Ovary (tissue), 9 donors: ENCODE measurements around the gene TLX2. TPM values are rescaled to one million over a fixed set of nuclear protein-coding genes. Genes with fewer than 3 reads are reported as not detected.
A peak's percentile ranks its signal among the peaks of the same experiment; 100 is the strongest.

Source experiments
- DNase-seq, 5 donors: peaks; one replicate each; pipeline ENCODE4 v3.0.0-alpha.2; 2019 to 2020
- H3K27ac ChIP-seq, 2 donors: fragments of 200-600 bp; one replicate each; pipeline versions ENCODE4 v1.5.1 to v1.8.0; 2019 to 2022
- H3K27me3 ChIP-seq: fragments of 200-600 bp; one replicate; pipeline ENCODE4 v1.8.0; 2022
- H3K36me3 ChIP-seq: fragments of 200-600 bp; sonication (generic); one replicate; pipeline ENCODE4 v1.5.1; 2019
- H3K4me1 ChIP-seq: one replicate; pipeline ENCODE4 v1.8.1; 2013; ENCODE audit warnings: mild to moderate bottlenecking, moderate library complexity; ENCODE audit not compliant: insufficient read depth
- H3K4me3 ChIP-seq: fragments of 200-600 bp; sonication (generic); one replicate; pipeline ENCODE4 v1.5.1; 2017
- H3K9me3 ChIP-seq, 2 donors: fragments of 200-600 bp in 1 of 2; sonication (generic) in 1 of 2; one replicate each; pipeline versions ENCODE4 v1.5.1 to v1.8.1; 2013 to 2019; ENCODE audit warnings: mild to moderate bottlenecking in 1 of 2, moderate library complexity in 1 of 2
- EP300 ChIP-seq: sonication (generic); formaldehyde crosslinking; IDR thresholded peaks from one replicate; pipeline ENCODE4 v1.6.1; 2017; ENCODE audit warnings: antibody characterized with exemption
- POLR2A ChIP-seq: fragments of 450-650 bp; IDR thresholded peaks from one replicate; pipeline ENCODE4 v1.6.1; 2017; ENCODE audit warnings: antibody characterized with exemption, mild to moderate bottlenecking, moderate library complexity
- WGBS, 3 donors: extraction: QIAGEN DNeasy Blood & Tissue Kit in 1 of 3; methylation state at CpG; one replicate each; pipeline versions ENCODE4 v1.1.5 to v1.1.7; 2013 to 2017; 5-methylcytosine and 5-hydroxymethylcytosine counted together
- intact Hi-C, 4 donors: fragments of 100-400 bp; cut with DNase I; formaldehyde crosslinking; loops; one replicate each; pipeline versions ENCODE4 v1.11.0 to v1.15.1; 2022 to 2023
- polyA plus RNA-seq, 2 donors: library from polyadenylated mRNA; stranded (reverse); fragments of 200-250 nt in 1 of 2; fragments of 350-450 nt in 1 of 2; fragmentation: Illumina TruSeq in 1 of 2; extraction: RNeasy Lipid Tissue Mini Kit (QIAGEN cat#74804) in 1 of 2; gene quantifications; one replicate each; pipeline ENCODE4 v1.2.3, GENCODE V29; 2013 to 2014
- total RNA-seq, 7 donors: library from RNA; depleted of rRNA in 2 of 7; stranded (reverse); fragments of >200 nt in 2 of 7; fragmentation: NEBNext Ultra II Directional in 3 of 7; extraction: Animal tissue kit (Norgen Biotek cat#: 25700) in 3 of 7; gene quantifications; one replicate each; pipeline versions ENCODE4 v1.1.0 to v1.2.4, GENCODE V29; 2016 to 2023
- TF ChIP-seq, protein P1 (sequence below), 3 donors: fragments of 450-650 bp in 2 of 3; fragments of 200-600 bp in 1 of 3; IDR thresholded peaks; one replicate each; pipeline versions ENCODE4 v1.5.1 to v1.8.0; 2016 to 2022; ENCODE audit warnings: antibody characterized with exemption in 3 of 3, mild to moderate bottlenecking in 1 of 3
- donor health status: DM: no; HTN: no; CAD: no; lungs with moderate emphysema.
- donor health status: DM: no; HTN: no; CAD: no.
- donor health status: Bipolar disorder and iron deficiency.
- donor health status: DM: yes; HTN: yes; CAD: no.
- donor health status: DM: no; HTN: no; CAD: no.
- donor health status: DM: yes; HTN: yes; CAD: no.

The TLX2 gene
- total and polyA plus RNA-seq, 9 donors, result not detected

GRCh38 chr2:74524005-74524404, 9.8 kb downstream of the TLX2 start:
- TF ChIP-seq EP300, result no peak
- no peak for TF ChIP-seq POLR2A
- TF ChIP-seq, protein P1, sequence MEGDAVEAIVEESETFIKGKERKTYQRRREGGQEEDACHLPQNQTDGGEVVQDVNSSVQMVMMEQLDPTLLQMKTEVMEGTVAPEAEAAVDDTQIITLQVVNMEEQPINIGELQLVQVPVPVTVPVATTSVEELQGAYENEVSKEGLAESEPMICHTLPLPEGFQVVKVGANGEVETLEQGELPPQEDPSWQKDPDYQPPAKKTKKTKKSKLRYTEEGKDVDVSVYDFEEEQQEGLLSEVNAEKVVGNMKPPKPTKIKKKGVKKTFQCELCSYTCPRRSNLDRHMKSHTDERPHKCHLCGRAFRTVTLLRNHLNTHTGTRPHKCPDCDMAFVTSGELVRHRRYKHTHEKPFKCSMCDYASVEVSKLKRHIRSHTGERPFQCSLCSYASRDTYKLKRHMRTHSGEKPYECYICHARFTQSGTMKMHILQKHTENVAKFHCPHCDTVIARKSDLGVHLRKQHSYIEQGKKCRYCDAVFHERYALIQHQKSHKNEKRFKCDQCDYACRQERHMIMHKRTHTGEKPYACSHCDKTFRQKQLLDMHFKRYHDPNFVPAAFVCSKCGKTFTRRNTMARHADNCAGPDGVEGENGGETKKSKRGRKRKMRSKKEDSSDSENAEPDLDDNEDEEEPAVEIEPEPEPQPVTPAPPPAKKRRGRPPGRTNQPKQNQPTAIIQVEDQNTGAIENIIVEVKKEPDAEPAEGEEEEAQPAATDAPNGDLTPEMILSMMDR (IDR thresholded peaks at IDR 0.05), result no peak
- WGBS, 3 donors, result 76 to 80% (median 77%) methylated on average over 9 of the region's 9 CpGs
- intact Hi-C loops, result no loop called here

GRCh38 chr2:74524955-74525716, 10.9 kb downstream of the TLX2 start:
- no peak overlapping the region for H3K4me3 ChIP-seq
- TF ChIP-seq EP300 (no peak), POLR2A (no peak)
- TF ChIP-seq, protein P1 (IDR thresholded peaks at IDR 0.05), result no peak
- peak in 1 of 5 donors; percentile 22 for DNase-seq
- intact Hi-C loops, result no loop called here
- H3K27me3 ChIP-seq, result no peaks in the 10 kb centered on the region
- WGBS, 3 donors, result 82 to 89% (median 86%) methylated on average over 10 of the region's 10 CpGs
- H3K9me3 ChIP-seq, result no peaks in the 10 kb centered on the region
- H3K4me1 ChIP-seq, result peaks cover 6% of the 10 kb centered on the region
- H3K27ac ChIP-seq, result no peak overlapping the region
- H3K36me3 ChIP-seq, result no peaks in the 10 kb centered on the region

More at GRCh38 chr2:74524005-74524404, 9.8 kb downstream of the TLX2 start:
- H3K27ac ChIP-seq, result no peak overlapping the region
- no peaks in the 10 kb centered on the region for H3K36me3 ChIP-seq
- no peak for DNase-seq
- no peak overlapping the region for H3K4me3 ChIP-seq
- no peaks in the 10 kb centered on the region for H3K9me3 ChIP-seq
- H3K27me3 ChIP-seq, result no peaks in the 10 kb centered on the region
- H3K4me1 ChIP-seq, result peaks cover 6% of the 10 kb centered on the region

DNA sequence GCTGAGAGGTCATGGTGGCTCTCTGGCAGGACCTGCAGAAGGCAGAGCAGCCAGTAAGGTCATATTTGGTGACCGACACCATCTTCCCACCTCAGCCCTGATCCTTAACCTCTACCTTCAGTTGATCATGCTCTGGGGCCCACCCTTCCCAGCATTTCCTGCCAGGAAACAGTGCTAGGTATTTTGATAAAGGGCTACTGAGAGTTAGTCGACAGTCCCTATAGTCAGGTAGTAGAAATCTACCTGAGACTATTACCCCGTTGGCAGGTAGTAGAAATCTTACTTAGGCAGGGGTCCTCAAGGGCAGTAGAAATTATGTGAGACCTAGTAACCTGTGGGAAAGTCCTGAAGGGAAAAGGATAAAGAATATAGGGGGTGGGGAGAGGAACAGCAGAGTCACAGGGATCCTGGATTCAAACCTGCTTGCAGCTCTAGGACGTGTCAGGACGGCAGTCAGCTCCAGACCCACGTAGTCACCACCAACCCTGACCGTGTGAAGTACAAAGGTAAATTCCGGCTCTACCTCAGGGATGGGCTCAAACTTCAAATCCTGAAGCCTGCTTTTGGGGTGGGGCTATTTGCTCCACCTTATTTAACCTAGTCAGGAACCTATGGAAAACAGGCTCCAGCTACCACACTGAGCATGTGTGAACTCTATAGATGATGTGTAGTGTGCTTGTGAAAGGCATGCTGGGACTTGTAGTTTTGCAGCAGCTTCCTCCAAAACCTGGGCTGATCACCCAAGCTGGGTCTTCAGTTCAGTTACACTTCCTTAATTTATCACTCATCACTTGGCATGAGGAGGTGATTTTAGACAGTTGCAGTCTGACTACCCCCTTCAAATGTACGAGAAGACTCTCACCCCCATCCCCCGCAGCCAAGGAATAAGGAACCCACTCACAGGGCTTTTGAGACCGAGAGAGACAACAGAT, 11.7 kb downstream of the TLX2 start, which contains the start of gene DQX1:
Gene DQX1, minus strand, starts transcription at position 515 of the 932 bp plus-strand sequence. Its CDS starts 502 bp downstream, at position 13.
- Histone ChIP-seq H3K27ac (no peak within 1 kb of the TSS), H3K9me3 (no peaks in the 10 kb centered on the region), H3K36me3 (no peaks in the 10 kb centered on the region), H3K4me1 (peaks cover 13% of the 10 kb centered on the region), H3K4me3 (no peak within 1 kb of the TSS), H3K27me3 (no peaks in the 10 kb centered on the region)
- TF ChIP-seq POLR2A (no peak), EP300 (no peak)
- TF ChIP-seq, protein P1 (IDR thresholded peaks at IDR 0.05), result no peak
- intact Hi-C loops, result no loop called here
- no peak for DNase-seq
- WGBS, 3 donors, result 89 to 91% (median 91%) methylated on average over 11 of the region's 11 CpGs

DNA sequence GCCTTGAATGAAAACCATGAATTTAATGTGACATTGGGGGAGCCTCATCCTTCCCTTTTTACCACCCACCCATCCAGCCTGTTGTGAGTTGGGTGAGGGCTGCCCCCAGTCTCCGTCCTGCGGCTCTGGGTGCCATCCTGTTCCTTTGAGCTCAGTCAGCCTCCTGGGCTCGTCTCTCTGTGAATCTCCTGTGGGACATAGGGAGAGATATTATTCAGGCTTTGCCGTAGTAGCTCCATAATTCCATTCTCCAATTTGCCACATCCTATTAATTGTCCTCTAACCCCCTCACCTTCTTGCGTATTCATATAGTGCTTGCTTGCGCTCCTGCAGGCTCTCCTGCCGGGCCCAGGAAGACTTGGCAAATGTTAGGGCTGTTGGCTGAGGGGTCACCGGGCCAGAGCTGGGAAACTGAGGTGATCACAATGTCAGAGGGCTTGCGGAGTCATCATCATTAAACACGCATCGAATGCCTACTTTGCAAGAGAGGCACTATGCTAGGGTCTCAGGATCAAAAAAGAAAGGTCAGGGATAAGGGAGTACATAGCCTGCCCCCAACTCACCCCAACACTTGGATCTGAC, 12.5 kb downstream of the TLX2 start:
- Histone ChIP-seq H3K27me3 (no peaks in the 10 kb centered on the region), H3K27ac (no peak overlapping the region), H3K4me1 (peaks cover 13% of the 10 kb centered on the region), H3K36me3 (no peaks in the 10 kb centered on the region), H3K4me3 (no peak overlapping the region), H3K9me3 (no peaks in the 10 kb centered on the region)
- TF ChIP-seq, protein P1 (IDR thresholded peaks at IDR 0.05), result no peak
- TF ChIP-seq EP300 (no peak), POLR2A (no peak)
- no peak for DNase-seq
- 97 to 99% (median 98%) methylated on average over 11 of the region's 11 CpGs for WGBS, 3 donors
- intact Hi-C loops, result no loop called here
